ENCODE results near the gene ADCY7. TPM values are rescaled to one million over a fixed set of nuclear protein-coding genes. Genes with fewer than 3 reads are reported as not detected.

ADCY7 gene
- total RNA-seq, 1 experiment from 2014 or later = 5.9 TPM

GRCh38 chr16:50293041-50293783, 26.9 kb downstream of the ADCY7 start (continued):
- no peak for TF ChIP-seq ZNF532 (CRISPR knock-in tag; IDR thresholded peaks at IDR 0.05; ENCODE audit: borderline replicate concordance)

GRCh38 chr16:50293994-50294855, 27.9 kb downstream of the ADCY7 start:
- Mint-ChIP-seq H3K27ac (no peak overlapping the region), H3K4me1 (peaks cover 5% of the 10 kb centered on the region; the same call in 1 of the 2 replicates), H3K9me3 (no peaks in the 10 kb centered on the region), H3K4me3 (no peak overlapping the region), H3K27me3 (ENCODE audit: low read depth) (no peaks in the 10 kb centered on the region), H3K36me3 (no peaks in the 10 kb centered on the region)
- DNase-seq (ENCODE audit: low spot score) (no peak), ATAC-seq (no peak)
- CTCF ChIA-PET = interaction anchor here (1.0 to 1.9 kb wide), 2 partner anchors 83 to 351 kb away, joined by 3 to 5 read pairs; no protein-coding TSS in a partner anchor
- POLR2A ChIA-PET = interaction anchor here (0.6 kb wide), 1 partner anchor 514 kb away, joined by 3 read pairs; no protein-coding TSS in a partner anchor
- TF ChIP-seq TEAD4 (CRISPR knock-in tag; IDR thresholded peaks at IDR 0.05) = no peak
- TF ChIP-seq, protein P1, sequence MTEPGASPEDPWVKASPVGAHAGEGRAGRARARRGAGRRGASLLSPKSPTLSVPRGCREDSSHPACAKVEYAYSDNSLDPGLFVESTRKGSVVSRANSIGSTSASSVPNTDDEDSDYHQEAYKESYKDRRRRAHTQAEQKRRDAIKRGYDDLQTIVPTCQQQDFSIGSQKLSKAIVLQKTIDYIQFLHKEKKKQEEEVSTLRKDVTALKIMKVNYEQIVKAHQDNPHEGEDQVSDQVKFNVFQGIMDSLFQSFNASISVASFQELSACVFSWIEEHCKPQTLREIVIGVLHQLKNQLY (CRISPR knock-in tag; IDR thresholded peaks at IDR 0.05) = no peak

DNA sequence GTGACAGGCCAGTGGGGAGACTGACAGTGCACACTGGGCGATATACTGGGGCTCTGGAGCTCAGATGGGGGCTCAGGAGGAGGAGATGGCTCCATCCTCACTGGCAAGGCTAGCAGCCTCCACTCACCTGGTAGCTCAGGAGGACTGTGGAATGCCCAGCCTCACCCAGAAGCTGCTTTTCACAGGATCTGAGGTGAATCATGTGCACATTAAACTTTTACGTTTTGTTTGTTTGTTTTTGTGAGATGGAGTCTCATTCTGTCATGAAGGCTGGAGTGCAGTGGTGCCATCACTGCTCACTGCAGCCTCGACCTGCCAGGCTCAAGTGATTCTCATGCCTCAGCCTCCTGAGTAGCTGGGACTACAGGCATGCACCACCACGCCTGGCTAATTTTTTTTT, 28.6 kb downstream of the ADCY7 start:
- H3K27me3 Mint-ChIP-seq (ENCODE audit: low read depth) = no peaks in the 10 kb centered on the region
- no peak for DNase-seq (ENCODE audit: low spot score)
- no peaks in the 10 kb centered on the region for H3K36me3 Mint-ChIP-seq
- ChIA-PET POLR2A (interaction anchor here (0.6 kb wide), 1 partner anchor 515 kb away, joined by 3 read pairs; no protein-coding TSS in a partner anchor), CTCF (interaction anchor here (1.6 to 1.9 kb wide), 2 partner anchors 84 to 270 kb away, joined by 4 to 5 read pairs; partner anchors contain the start of gene CNEP1R1)
- ATAC-seq = no peak
- H3K27ac Mint-ChIP-seq = no peak overlapping the region
- peaks cover 5% of the 10 kb centered on the region; the same call in 1 of the 2 replicates for H3K4me1 Mint-ChIP-seq
- H3K4me3 Mint-ChIP-seq = no peak overlapping the region
- H3K9me3 Mint-ChIP-seq = no peaks in the 10 kb centered on the region
- TF ChIP-seq NFYB (CRISPR knock-in tag; conservative IDR thresholded peaks at IDR 0.05; ENCODE audit: low read depth) = no peak
- no peak for TF ChIP-seq SP1 (CRISPR knock-in tag; conservative IDR thresholded peaks at IDR 0.05)
- no peak for TF ChIP-seq JUN (CRISPR knock-in tag; IDR thresholded peaks at IDR 0.05)
- no peak for TF ChIP-seq ZNF512 (CRISPR knock-in tag; IDR thresholded peaks at IDR 0.05; ENCODE audit: borderline replicate concordance)
- no peak for TF ChIP-seq TEAD1 (CRISPR knock-in tag; IDR thresholded peaks at IDR 0.05)
- TF ChIP-seq ZNF281 (CRISPR knock-in tag; IDR thresholded peaks at IDR 0.05) = no peak
- no peak for TF ChIP-seq FOXK1 (CRISPR knock-in tag; IDR thresholded peaks at IDR 0.05)
- TF ChIP-seq FOXP1 (CRISPR knock-in tag; IDR thresholded peaks at IDR 0.05; ENCODE audit: borderline replicate concordance) = no peak
- no peak for TF ChIP-seq SMAD4 (CRISPR knock-in tag; IDR thresholded peaks at IDR 0.05)
- no peak for TF ChIP-seq NFATC4 (CRISPR knock-in tag; IDR thresholded peaks at IDR 0.05)
- TF ChIP-seq ZNF532 (CRISPR knock-in tag; IDR thresholded peaks at IDR 0.05; ENCODE audit: borderline replicate concordance) = no peak
- no peak for TF ChIP-seq IRF2 (CRISPR knock-in tag; IDR thresholded peaks at IDR 0.05; ENCODE audit: borderline replicate concordance, low read depth)
- TF ChIP-seq NFE2L1 (CRISPR knock-in tag; IDR thresholded peaks at IDR 0.05) = no peak
- TF ChIP-seq ZNF219 (CRISPR knock-in tag; IDR thresholded peaks at IDR 0.05; ENCODE audit: borderline replicate concordance) = no peak

Data from WTC11 (cell line).